ENCODE measurements around the gene ZNF3.

The ZNF3 gene

GRCh38 chr7:100088621-100089457 lies 7.3 kb upstream of the ZNF3 start, which contains the start of gene COPS6:
COPS6 (plus strand) TSS chr7:100088969; CDS start chr7:100088991, 22 bp downstream.
- DNase-seq = peak; percentile 55 to 83

DNA sequence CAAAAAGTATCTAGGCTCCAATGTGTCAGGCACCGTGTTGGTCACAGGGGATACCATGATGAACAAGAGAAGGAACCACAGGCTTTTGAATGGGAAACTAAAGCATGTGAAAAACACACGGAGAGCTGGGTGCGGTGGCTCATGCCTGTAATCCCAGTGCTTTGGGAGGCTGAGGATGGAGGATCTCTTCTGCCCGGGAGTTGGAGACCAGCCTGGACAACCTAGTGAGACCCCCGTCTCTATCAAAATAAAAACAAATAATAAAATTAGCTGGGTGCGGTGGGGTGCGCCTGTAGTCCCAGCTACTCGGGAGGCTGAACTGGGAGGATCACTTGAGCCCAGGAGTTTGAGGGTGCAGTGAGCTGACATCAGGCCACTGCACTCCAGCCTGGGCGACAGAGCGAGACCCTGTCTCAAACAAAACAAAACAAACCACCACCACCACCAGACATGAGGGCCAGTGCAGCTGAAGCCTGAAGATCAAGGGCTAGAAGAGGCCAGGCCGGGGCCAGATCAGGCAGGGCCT lies 6.6 kb upstream of the ZNF3 start:
- DNase-seq = no peak

DNA sequence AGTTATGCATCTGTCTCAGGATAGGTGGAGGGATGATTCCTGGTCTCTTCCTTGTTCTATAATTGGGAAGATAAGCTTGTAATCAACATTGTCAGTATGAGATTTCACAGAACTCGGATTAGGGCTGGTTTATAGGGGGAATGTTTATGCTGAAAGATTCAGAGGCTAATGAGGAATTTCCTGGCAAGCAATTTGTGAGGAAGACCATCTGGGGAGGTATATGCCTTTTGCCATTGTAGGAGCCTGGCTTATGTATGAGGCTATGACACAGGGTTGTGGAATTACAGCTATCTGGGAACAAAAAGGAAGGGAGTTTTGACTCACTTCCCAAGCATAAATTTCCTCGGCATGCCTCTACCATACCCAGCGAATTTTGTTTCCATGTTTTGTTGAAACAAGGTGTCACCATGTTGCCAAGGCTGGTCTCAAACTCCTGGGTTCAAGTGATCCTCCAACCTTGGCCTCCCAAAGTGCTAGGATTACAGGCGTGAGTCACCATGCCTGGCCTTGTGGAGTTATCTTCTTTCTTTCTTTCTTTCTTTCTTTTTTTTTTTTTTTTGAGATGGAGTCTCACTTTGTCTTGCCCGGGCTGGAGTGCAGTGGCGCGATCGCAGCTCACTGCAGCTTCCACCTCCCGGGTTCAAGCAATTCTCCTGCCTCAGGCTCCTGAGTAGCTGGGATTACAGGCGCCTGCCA lies 5.7 kb upstream of the ZNF3 start:
- no peak for DNase-seq

DNA sequence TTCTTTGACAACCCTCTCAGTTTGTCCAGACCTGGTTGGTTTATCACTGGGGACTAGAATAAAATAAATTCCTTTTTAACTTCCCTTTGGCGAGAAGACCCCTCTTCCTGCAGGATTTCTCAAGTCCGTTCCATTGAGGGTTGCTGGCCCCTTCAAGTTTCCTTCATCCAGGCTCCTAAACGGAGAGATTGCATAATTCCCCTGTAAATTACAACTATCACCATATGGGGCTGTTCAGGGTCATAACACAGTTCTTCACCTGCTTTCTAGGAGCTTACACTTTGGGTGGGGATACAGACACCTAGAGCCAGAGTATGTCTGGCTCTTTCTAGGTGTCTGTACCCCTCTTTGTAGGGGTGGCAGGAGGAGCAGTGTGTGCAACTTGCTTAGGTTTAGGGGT lies 4.0 kb upstream of the ZNF3 start:
- DNase-seq = no peak

DNA sequence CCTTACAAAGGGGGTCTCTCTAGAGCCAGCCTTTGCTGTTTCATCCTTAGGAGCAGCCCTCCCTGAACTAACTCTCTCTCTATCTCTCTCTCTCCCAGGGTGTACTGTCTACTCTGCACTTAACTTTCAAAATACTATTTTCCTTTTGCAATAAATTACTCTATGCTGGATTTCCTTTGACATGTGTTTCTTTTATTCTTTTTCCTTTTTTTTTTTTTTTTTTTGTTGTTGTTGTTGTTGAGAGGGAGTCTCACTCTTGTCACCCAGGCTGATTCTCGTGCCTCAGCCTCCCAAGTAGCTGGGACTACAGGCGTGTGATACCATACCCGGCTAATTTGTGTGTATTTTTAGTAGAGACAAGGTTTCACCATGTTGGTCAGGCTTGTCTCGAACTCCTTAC lies 1.5 kb upstream of the ZNF3 start:
- DNase-seq = no peak

DNA sequence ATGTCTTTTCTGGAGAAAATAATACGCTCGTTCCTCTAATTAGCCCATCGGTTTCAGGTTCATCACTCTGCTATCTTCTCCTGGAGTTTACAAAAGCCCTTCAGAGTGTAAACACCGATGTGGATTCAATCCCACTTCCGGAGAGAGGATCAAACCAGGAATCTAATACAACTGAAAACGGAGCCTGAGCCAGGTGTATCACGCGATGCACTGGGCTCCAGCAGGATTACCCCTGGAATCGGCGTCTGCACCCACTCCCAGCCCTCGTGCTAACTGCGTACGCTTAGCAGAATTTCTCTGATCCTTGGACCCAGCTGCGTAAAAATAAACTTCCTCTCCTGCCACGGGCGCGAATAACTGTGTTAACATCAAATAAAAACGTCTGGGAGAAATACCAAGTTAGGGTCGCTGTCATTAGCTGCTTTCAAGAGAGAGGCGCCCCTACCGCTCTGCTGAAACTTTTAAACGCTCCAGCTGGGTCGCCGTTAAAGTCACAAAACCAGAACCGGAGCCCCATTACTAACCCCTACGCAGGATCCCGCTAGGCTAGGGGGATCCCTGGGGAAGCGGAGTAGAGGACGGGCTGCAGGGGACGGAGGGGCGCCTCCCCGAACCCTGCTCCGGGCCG lies 502 bp downstream of the ZNF3 start:
- peak in 1 of 2 experiments; percentile 27 for DNase-seq

DNA sequence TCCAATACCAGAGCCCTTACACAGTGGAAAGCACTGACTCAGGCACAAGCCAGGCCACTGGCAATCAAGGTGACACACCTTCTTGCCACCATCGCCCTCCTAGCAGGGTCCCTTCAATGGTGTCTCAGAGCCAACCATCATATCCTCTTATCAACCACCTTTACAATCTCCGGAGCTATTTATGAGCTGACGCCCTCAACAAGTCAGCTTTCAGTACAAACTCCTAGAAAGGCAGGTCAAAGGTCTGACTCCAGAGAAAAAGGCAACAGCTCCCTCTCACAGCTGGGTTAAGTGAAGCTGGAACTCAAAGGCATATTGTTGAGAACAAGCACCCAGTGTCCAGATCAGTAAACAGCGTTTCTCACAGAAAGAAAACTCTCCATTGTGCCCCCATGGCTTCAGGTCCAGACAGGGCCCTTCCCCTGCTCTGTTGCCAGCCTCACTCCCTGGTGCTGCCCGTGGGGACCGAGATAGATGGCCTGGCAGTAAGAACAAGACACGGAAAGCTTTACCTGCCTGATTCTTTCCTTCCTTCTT lies 2.4 kb downstream of the ZNF3 start:
- no peak for DNase-seq

- no peak for DNase-seq
Observed at GRCh38 chr7:100077205-100077604, 4.3 kb downstream of the ZNF3 start.

GRCh38 chr7:100075418-100075817 lies 6.1 kb downstream of the ZNF3 start:
- no peak for DNase-seq

- DNase-seq = no peak
Observed at GRCh38 chr7:100074841-100075240, 6.7 kb downstream of the ZNF3 start.

DNA sequence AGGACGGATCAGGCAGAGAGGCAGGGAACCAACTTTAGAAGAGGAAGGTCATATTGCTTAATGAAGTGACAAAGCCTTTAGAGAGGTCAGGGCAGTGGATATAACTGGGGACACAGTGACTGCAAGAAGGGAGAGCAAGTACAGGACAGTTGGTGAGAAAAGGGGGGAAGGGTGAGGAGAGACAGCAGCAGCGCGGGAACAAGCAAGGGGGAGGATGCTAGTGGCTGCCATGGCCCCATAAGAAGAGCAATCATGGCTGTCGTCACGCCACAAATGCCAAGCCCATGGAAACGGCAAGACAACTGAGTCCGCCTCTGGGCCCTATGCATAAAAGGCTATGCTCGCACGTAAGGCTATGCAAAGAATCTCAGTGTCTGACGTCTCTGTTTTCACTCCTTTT lies 9.1 kb downstream of the ZNF3 start:
- no peak for DNase-seq

GRCh38 chr7:100071018-100071723 lies 10.4 kb downstream of the ZNF3 start:
- DNase-seq = no peak

DNA sequence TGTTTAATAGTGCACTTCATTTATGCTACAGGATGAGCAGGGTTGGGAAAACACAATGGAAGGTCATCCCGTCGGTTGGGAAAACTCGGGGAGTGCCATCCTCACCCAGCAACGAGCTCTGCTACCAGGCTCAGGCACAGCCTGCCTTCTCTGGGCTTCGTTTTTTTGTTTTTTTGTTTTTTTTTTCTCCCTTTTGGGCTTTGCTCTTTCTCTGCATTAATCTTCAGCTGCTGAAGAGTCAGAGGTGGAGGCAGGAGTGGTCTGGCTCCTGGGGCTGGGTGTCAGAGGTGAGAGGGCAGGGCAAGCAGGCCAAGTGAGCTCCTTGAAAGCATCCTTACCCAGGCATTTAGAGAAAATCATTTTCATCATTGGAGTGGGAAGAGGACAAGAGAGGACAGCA lies 11.5 kb downstream of the ZNF3 start:
- DNase-seq = no peak

GRCh38 chr7:100066953-100067352 lies 14.6 kb downstream of the ZNF3 start:
- DNase-seq = no peak

DNA sequence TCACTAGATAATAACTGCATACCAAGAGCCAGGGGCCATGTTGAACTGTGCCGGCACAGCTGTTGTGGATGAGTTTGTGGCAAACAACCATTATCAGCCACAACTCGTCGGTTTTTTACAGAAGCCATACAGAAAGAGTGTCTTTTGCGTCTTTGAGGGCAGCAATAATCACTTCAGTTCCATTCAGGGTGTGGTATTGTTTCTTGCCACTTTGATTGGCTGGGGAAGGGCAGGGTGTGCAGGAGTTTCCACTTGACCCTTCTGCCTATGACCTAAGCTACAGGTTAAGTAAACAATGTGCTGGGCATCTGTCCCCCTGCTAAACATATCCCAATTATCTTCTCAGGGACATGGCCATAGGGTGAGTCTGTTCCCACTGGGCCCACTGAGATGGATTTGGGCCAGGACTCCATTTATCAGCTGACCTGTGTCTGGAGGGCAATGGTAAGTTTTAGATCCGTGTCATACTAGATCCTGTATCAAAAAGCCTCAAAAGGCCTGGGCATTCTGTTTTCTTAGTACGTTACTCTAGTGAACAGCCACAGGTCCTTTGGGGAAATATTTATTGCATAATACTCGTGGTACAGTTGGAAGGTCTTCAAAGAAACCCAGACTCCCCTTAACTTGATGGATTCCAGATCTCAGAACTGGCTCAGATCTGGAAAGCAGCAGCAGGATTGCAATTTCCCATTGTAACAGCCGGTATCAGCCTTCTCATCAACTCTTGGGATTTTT lies 15.9 kb downstream of the ZNF3 start:
- no peak for DNase-seq

DNA sequence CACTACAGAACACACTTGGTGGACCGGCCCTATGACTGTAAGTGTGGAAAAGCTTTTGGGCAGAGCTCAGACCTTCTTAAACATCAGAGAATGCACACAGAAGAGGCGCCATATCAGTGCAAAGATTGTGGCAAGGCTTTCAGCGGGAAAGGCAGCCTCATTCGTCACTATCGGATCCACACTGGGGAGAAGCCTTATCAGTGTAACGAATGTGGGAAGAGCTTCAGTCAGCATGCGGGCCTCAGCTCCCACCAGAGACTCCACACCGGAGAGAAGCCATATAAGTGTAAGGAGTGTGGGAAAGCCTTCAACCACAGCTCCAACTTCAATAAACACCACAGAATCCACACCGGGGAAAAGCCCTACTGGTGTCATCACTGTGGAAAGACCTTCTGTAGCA lies 17.4 kb downstream of the ZNF3 start:
- DNase-seq = no peak

- DNase-seq = no peak
Observed at GRCh38 chr7:100063376-100063775, 18.1 kb downstream of the ZNF3 start.

- DNase-seq = no peak
Observed at GRCh38 chr7:100061518-100062193, 19.9 kb downstream of the ZNF3 start.

GRCh38 chr7:100059251-100059739 lies 22.2 kb downstream of the ZNF3 start:
- DNase-seq = no peak

GRCh38 chr7:100057006-100057405 lies 24.5 kb downstream of the ZNF3 start:
- no peak for DNase-seq

- peak; percentile 47 to 53 for DNase-seq
Observed at GRCh38 chr7:100053215-100053614, 28.3 kb downstream of the ZNF3 start.

Measured in NCI-H1930 (cell line).